Neural cell (in vitro differentiated cells): ENCODE data around the gene L3MBTL4.

Experiments used
- EP300 ChIP-seq: fragments of 450-650 bp; conservative IDR thresholded peaks from 2 replicates; pipeline ENCODE4 v1.6.1; 2014; ENCODE audit warnings: antibody characterized with exemption, mild to moderate bottlenecking, moderate library complexity; ENCODE audit not compliant: poor library complexity, severe bottlenecking
- TF ChIP-seq, protein P1 (sequence below): fragments of 450-650 bp; IDR thresholded peaks from 2 replicates; pipeline ENCODE4 v1.5.1; 2014; ENCODE audit warnings: antibody characterized with exemption, mild to moderate bottlenecking, moderate library complexity; ENCODE audit not compliant: poor library complexity, severe bottlenecking

DNA sequence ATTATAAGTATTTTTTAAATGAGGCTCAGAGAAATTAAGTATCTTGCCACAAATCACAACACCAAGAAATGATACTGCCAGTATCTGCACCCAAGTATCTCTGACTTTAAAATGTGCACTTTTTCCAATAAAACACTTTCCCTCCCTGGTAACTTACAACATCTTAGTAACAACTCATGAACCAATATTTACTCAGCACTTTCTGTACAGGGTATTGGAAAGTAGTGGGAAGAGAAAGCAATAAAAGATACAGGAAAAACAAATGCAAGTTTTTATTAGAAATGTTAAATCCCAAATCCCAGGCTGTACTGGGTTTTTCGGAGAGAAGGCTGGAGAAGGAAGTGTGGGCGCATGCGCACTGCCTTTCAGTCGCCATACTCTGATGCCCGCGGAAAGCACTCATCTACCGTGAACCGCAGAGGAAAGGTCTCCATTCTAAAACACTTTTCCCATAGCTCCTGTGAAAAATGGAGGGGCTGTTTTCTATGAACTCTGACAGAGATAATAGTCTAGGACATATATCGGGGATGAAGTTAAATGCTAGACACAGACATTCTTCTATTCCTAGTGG, 52.1 kb downstream of the L3MBTL4 start:
- no peak for TF ChIP-seq EP300
- TF ChIP-seq, protein P1, sequence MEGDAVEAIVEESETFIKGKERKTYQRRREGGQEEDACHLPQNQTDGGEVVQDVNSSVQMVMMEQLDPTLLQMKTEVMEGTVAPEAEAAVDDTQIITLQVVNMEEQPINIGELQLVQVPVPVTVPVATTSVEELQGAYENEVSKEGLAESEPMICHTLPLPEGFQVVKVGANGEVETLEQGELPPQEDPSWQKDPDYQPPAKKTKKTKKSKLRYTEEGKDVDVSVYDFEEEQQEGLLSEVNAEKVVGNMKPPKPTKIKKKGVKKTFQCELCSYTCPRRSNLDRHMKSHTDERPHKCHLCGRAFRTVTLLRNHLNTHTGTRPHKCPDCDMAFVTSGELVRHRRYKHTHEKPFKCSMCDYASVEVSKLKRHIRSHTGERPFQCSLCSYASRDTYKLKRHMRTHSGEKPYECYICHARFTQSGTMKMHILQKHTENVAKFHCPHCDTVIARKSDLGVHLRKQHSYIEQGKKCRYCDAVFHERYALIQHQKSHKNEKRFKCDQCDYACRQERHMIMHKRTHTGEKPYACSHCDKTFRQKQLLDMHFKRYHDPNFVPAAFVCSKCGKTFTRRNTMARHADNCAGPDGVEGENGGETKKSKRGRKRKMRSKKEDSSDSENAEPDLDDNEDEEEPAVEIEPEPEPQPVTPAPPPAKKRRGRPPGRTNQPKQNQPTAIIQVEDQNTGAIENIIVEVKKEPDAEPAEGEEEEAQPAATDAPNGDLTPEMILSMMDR, result no peak
